ENCODE results near the gene AVP. TPM values are rescaled to one million over a fixed set of nuclear protein-coding genes. Genes with fewer than 3 reads are reported as not detected.

Gene AVP
- total and polyA plus RNA-seq, 2 of the 13 experiments (the other 11 are each of a cell fraction or from before 2014, with no cell fraction given), result 0.12 TPM; not detected in 1

GRCh38 chr20:3115190-3116107, 30.9 kb upstream of the AVP start (continued):
- TF ChIP-seq ADNP (CRISPR knock-in tag; IDR thresholded peaks at IDR 0.05) (no peak; the same call in 1 of the 2 replicates), YY1 (IDR thresholded peaks at IDR 0.05; ENCODE audit: insufficient read depth, insufficient replicate concordance, low read depth, low read length) (peak; percentile 35), HNF1A (IDR thresholded peaks at IDR 0.05; ENCODE audit: low read depth) (no peak), HNF1A (CRISPR knock-in tag; IDR thresholded peaks at IDR 0.05; ENCODE audit: borderline replicate concordance) (no peak), ZBTB43 (CRISPR knock-in tag; conservative IDR thresholded peaks at IDR 0.05) (0 out of 2 replicates have a peak, but pooled peaks have one; percentile 21), RARG (CRISPR knock-in tag; IDR thresholded peaks at IDR 0.05; ENCODE audit: low read depth) (no peak; the same call in 1 of the 2 replicates), HNRNPK (IDR thresholded peaks at IDR 0.05; ENCODE audit: low read depth, low read length, poor library complexity, severe bottlenecking) (no peak), ATF4 (CRISPR knock-in tag; IDR thresholded peaks at IDR 0.05) (no peak), ETV6 (CRISPR knock-in tag; conservative IDR thresholded peaks at IDR 0.05) (no peak), PPARG (CRISPR knock-in tag; conservative IDR thresholded peaks at IDR 0.05) (0 out of 2 replicates have a peak, but pooled peaks have one; percentile 16), NFAT5 (CRISPR knock-in tag; IDR thresholded peaks at IDR 0.05) (0 out of 2 replicates have a peak, but pooled peaks have one; percentile 14), FOXJ3 (CRISPR knock-in tag; IDR thresholded peaks at IDR 0.05; ENCODE audit: borderline replicate concordance) (0 out of 2 replicates have a peak, but pooled peaks have one; percentile 16), ARHGAP35 (CRISPR knock-in tag; IDR thresholded peaks at IDR 0.05; ENCODE audit: borderline replicate concordance) (no peak), MAZ (IDR thresholded peaks at IDR 0.05; ENCODE audit: borderline replicate concordance, low read depth, low read length) (no peak), MAZ (CRISPR knock-in tag; IDR thresholded peaks at IDR 0.05; ENCODE audit: low read depth) (0 out of 2 replicates have a peak, but pooled peaks have one; percentile 13)

Measured in HepG2 (cell line).